ENCODE measurements around the gene CDC42SE2.
A peak's percentile ranks its signal among the peaks of the same experiment; 100 is the strongest.
"Not testable (repeated sequence)": the region's sequence is repeated elsewhere in the genome, so short reads cannot be mapped to it uniquely, and the experiment has no call there.

CDC42SE2 gene

GRCh38 chr5:131266370-131267060, 2.7 kb downstream of the CDC42SE2 start:
- no peak overlapping the region for H3K27ac ChIP-seq (ENCODE audit: low read length)
- H3K36me3 ChIP-seq (ENCODE audit: control insufficient read depth in 1 of 2, insufficient read depth in 2 of 2, low read length in 2 of 2) = no peaks in the 10 kb centered on the region
- H3K9me3 ChIP-seq (ENCODE audit: control insufficient read depth in 1 of 2, low read length in 2 of 2) = no peaks in the 10 kb centered on the region
- H3K27me3 ChIP-seq (ENCODE audit: low read depth, low read length) = no peaks in the 10 kb centered on the region
- peaks cover 0 to 19% of the 10 kb centered on the region in 2 donors for H3K4me1 ChIP-seq (ENCODE audit: control insufficient read depth in 1 of 2, insufficient read depth in 2 of 2, low read length in 2 of 2)
- no peak overlapping the region for H3K4me3 ChIP-seq (ENCODE audit: low read depth in 1 of 2, low read length in 2 of 2)

GRCh38 chr5:131268758-131269370, 5.0 kb downstream of the CDC42SE2 start:
- Histone ChIP-seq H3K4me1 (ENCODE audit: control insufficient read depth in 1 of 2, insufficient read depth in 2 of 2, low read length in 2 of 2) (peaks cover 0 to 15% of the 10 kb centered on the region in 2 donors), H3K36me3 (ENCODE audit: control insufficient read depth in 1 of 2, insufficient read depth in 2 of 2, low read length in 2 of 2) (no peaks in the 10 kb centered on the region), H3K9me3 (ENCODE audit: control insufficient read depth in 1 of 2, low read length in 2 of 2) (no peaks in the 10 kb centered on the region), H3K4me3 (ENCODE audit: low read depth in 1 of 2, low read length in 2 of 2) (no peak overlapping the region), H3K27me3 (ENCODE audit: low read depth, low read length) (no peaks in the 10 kb centered on the region), H3K27ac (ENCODE audit: low read length) (no peak overlapping the region)

- Histone ChIP-seq H3K9me3 (ENCODE audit: control insufficient read depth in 1 of 2, low read length in 2 of 2) (no peaks in the 10 kb centered on the region), H3K36me3 (ENCODE audit: control insufficient read depth in 1 of 2, insufficient read depth in 2 of 2, low read length in 2 of 2) (no peaks in the 10 kb centered on the region), H3K4me3 (ENCODE audit: low read depth in 1 of 2, low read length in 2 of 2) (no peak overlapping the region), H3K27ac (ENCODE audit: low read length) (no peak overlapping the region), H3K27me3 (ENCODE audit: low read depth, low read length) (no peaks in the 10 kb centered on the region), H3K4me1 (ENCODE audit: control insufficient read depth in 1 of 2, insufficient read depth in 2 of 2, low read length in 2 of 2) (peaks cover 0 to 5% of the 10 kb centered on the region in 2 donors)
Observed at GRCh38 chr5:131270809-131271208, 7.0 kb downstream of the CDC42SE2 start.

GRCh38 chr5:131271888-131272287, 8.0 kb downstream of the CDC42SE2 start:
- H3K27me3 ChIP-seq (ENCODE audit: low read depth, low read length); H3K4me1 ChIP-seq (ENCODE audit: control insufficient read depth in 1 of 2, insufficient read depth in 2 of 2, low read length in 2 of 2); H3K36me3 ChIP-seq (ENCODE audit: control insufficient read depth in 1 of 2, insufficient read depth in 2 of 2, low read length in 2 of 2); H3K27ac ChIP-seq (ENCODE audit: low read length); H3K9me3 ChIP-seq (ENCODE audit: control insufficient read depth in 1 of 2, low read length in 2 of 2); H3K4me3 ChIP-seq (ENCODE audit: low read depth in 1 of 2, low read length in 2 of 2): not testable (repeated sequence)

- no peak overlapping the region for H3K4me3 ChIP-seq (ENCODE audit: low read depth in 1 of 2, low read length in 2 of 2)
- H3K9me3 ChIP-seq (ENCODE audit: control insufficient read depth in 1 of 2, low read length in 2 of 2) = no peaks in the 10 kb centered on the region
- H3K4me1 ChIP-seq (ENCODE audit: control insufficient read depth in 1 of 2, insufficient read depth in 2 of 2, low read length in 2 of 2) = peaks cover 0 to 4% of the 10 kb centered on the region in 2 donors
- H3K27me3 ChIP-seq (ENCODE audit: low read depth, low read length) = no peaks in the 10 kb centered on the region
- peak overlapping the region; percentile 2 for H3K27ac ChIP-seq (ENCODE audit: low read length)
- no peaks in the 10 kb centered on the region for H3K36me3 ChIP-seq (ENCODE audit: control insufficient read depth in 1 of 2, insufficient read depth in 2 of 2, low read length in 2 of 2)
Observed at GRCh38 chr5:131272307-131272706, 8.5 kb downstream of the CDC42SE2 start.

- Histone ChIP-seq H3K36me3 (ENCODE audit: control insufficient read depth in 1 of 2, insufficient read depth in 2 of 2, low read length in 2 of 2) (no peaks in the 10 kb centered on the region), H3K4me1 (ENCODE audit: control insufficient read depth in 1 of 2, insufficient read depth in 2 of 2, low read length in 2 of 2) (peaks cover 0 to under 1% of the 10 kb centered on the region in 2 donors), H3K4me3 (ENCODE audit: low read depth in 1 of 2, low read length in 2 of 2) (no peak overlapping the region), H3K9me3 (ENCODE audit: control insufficient read depth in 1 of 2, low read length in 2 of 2) (no peaks in the 10 kb centered on the region), H3K27me3 (ENCODE audit: low read depth, low read length) (no peaks in the 10 kb centered on the region), H3K27ac (ENCODE audit: low read length) (no peak overlapping the region)
Observed at GRCh38 chr5:131272724-131273123, 8.9 kb downstream of the CDC42SE2 start.

- Histone ChIP-seq H3K27me3 (ENCODE audit: low read depth, low read length) (no peaks in the 10 kb centered on the region), H3K27ac (ENCODE audit: low read length) (no peak overlapping the region), H3K4me3 (ENCODE audit: low read depth in 1 of 2, low read length in 2 of 2) (no peak overlapping the region), H3K9me3 (ENCODE audit: control insufficient read depth in 1 of 2, low read length in 2 of 2) (no peaks in the 10 kb centered on the region), H3K4me1 (ENCODE audit: control insufficient read depth in 1 of 2, insufficient read depth in 2 of 2, low read length in 2 of 2) (no peaks in the 10 kb centered on the region), H3K36me3 (ENCODE audit: control insufficient read depth in 1 of 2, insufficient read depth in 2 of 2, low read length in 2 of 2) (no peaks in the 10 kb centered on the region)
Observed at GRCh38 chr5:131274326-131275063, 10.6 kb downstream of the CDC42SE2 start.

GRCh38 chr5:131276072-131276471, 12.2 kb downstream of the CDC42SE2 start:
- no peaks in the 10 kb centered on the region for H3K36me3 ChIP-seq (ENCODE audit: control insufficient read depth in 1 of 2, insufficient read depth in 2 of 2, low read length in 2 of 2)
- H3K9me3 ChIP-seq (ENCODE audit: control insufficient read depth in 1 of 2, low read length in 2 of 2) = no peaks in the 10 kb centered on the region
- no peak overlapping the region for H3K4me3 ChIP-seq (ENCODE audit: low read depth in 1 of 2, low read length in 2 of 2)
- peaks cover 0 to 3% of the 10 kb centered on the region in 2 donors for H3K4me1 ChIP-seq (ENCODE audit: control insufficient read depth in 1 of 2, insufficient read depth in 2 of 2, low read length in 2 of 2)
- H3K27me3 ChIP-seq (ENCODE audit: low read depth, low read length) = no peaks in the 10 kb centered on the region
- H3K27ac ChIP-seq (ENCODE audit: low read length) = no peak overlapping the region

GRCh38 chr5:131277447-131277846, 13.6 kb downstream of the CDC42SE2 start:
- Histone ChIP-seq H3K4me3 (ENCODE audit: low read depth in 1 of 2, low read length in 2 of 2) (no peak overlapping the region), H3K27ac (ENCODE audit: low read length) (no peak overlapping the region), H3K4me1 (ENCODE audit: control insufficient read depth in 1 of 2, insufficient read depth in 2 of 2, low read length in 2 of 2) (peaks cover 0 to 7% of the 10 kb centered on the region in 2 donors), H3K9me3 (ENCODE audit: control insufficient read depth in 1 of 2, low read length in 2 of 2) (no peaks in the 10 kb centered on the region), H3K27me3 (ENCODE audit: low read depth, low read length) (no peaks in the 10 kb centered on the region), H3K36me3 (ENCODE audit: control insufficient read depth in 1 of 2, insufficient read depth in 2 of 2, low read length in 2 of 2) (no peaks in the 10 kb centered on the region)

- Histone ChIP-seq H3K36me3 (ENCODE audit: control insufficient read depth in 1 of 2, insufficient read depth in 2 of 2, low read length in 2 of 2) (no peaks in the 10 kb centered on the region), H3K9me3 (ENCODE audit: control insufficient read depth in 1 of 2, low read length in 2 of 2) (no peaks in the 10 kb centered on the region), H3K4me1 (ENCODE audit: control insufficient read depth in 1 of 2, insufficient read depth in 2 of 2, low read length in 2 of 2) (peaks cover 0 to 7% of the 10 kb centered on the region in 2 donors), H3K27ac (ENCODE audit: low read length) (no peak overlapping the region), H3K4me3 (ENCODE audit: low read depth in 1 of 2, low read length in 2 of 2) (no peak overlapping the region), H3K27me3 (ENCODE audit: low read depth, low read length) (no peaks in the 10 kb centered on the region)
Observed at GRCh38 chr5:131277875-131278740, 14.3 kb downstream of the CDC42SE2 start.

- H3K4me1 ChIP-seq (ENCODE audit: control insufficient read depth in 1 of 2, insufficient read depth in 2 of 2, low read length in 2 of 2); H3K27me3 ChIP-seq (ENCODE audit: low read depth, low read length); H3K27ac ChIP-seq (ENCODE audit: low read length); H3K4me3 ChIP-seq (ENCODE audit: low read depth in 1 of 2, low read length in 2 of 2); H3K36me3 ChIP-seq (ENCODE audit: control insufficient read depth in 1 of 2, insufficient read depth in 2 of 2, low read length in 2 of 2); H3K9me3 ChIP-seq (ENCODE audit: control insufficient read depth in 1 of 2, low read length in 2 of 2): not testable (repeated sequence)
Observed at GRCh38 chr5:131278741-131279124, 14.9 kb downstream of the CDC42SE2 start.
